ENCODE results near the gene FBXO11.

GRCh38 chr2:47769318-47769717, 137.0 kb downstream of the FBXO11 start:
- TF ChIP-seq CEBPB (IDR thresholded peaks at IDR 0.05) (no peak), USF1 (IDR thresholded peaks at IDR 0.05) (no peak)

Data from Ishikawa (cell line).